Stimulated activated CD4-positive, alpha-beta T cell treated with anti-CD3 and anti-CD28 coated beads, TNF-alpha, amount 100 ng/mL, for 1 hour (primary cell): ENCODE measurements around the gene PELO.
"Not testable (repeated sequence)": the region's sequence is repeated elsewhere in the genome, so short reads cannot be mapped to it uniquely, and the experiment has no call there.

Source experiments
- DNase-seq, 3 donors: peaks; one replicate each; pipeline ENCODE4 v3.0.0-alpha.2; 2020; ENCODE audit warnings: low read depth in 3 of 3, low spot score in 1 of 3

PELO gene

GRCh38 chr5:52800394-52801213 lies 12.9 kb downstream of the PELO start:
- peak in 1 of 3 donors; percentile 19 for DNase-seq

- DNase-seq = no peak
These were observed 13.6 kb downstream of the PELO start for GRCh38 chr5:52801329-52801728.

GRCh38 chr5:52802272-52802973 lies 14.7 kb downstream of the PELO start:
- DNase-seq = no peak

- DNase-seq = no peak
These were observed 15.2 kb downstream of the PELO start for GRCh38 chr5:52802974-52803336.

- DNase-seq = no peak
These were observed 16.7 kb downstream of the PELO start for GRCh38 chr5:52804387-52804791.

- DNase-seq = no peak
These were observed 17.3 kb downstream of the PELO start for GRCh38 chr5:52804981-52805380.

GRCh38 chr5:52805615-52806014 lies 17.9 kb downstream of the PELO start:
- no peak for DNase-seq

- DNase-seq = no peak
These were observed 19.3 kb downstream of the PELO start for GRCh38 chr5:52807037-52807436.

GRCh38 chr5:52807723-52808122 lies 20.0 kb downstream of the PELO start:
- no peak for DNase-seq

GRCh38 chr5:52808316-52808901 lies 20.7 kb downstream of the PELO start:
- DNase-seq = no peak

GRCh38 chr5:52809884-52810283 lies 22.2 kb downstream of the PELO start:
- no peak for DNase-seq

GRCh38 chr5:52810426-52810825 lies 22.7 kb downstream of the PELO start:
- no peak for DNase-seq

- no peak for DNase-seq
These were observed 23.5 kb downstream of the PELO start for GRCh38 chr5:52811067-52811749.

GRCh38 chr5:52814352-52815148 lies 26.8 kb downstream of the PELO start:
- DNase-seq = no peak

GRCh38 chr5:52817818-52818217 lies 30.1 kb downstream of the PELO start:
- no peak for DNase-seq

GRCh38 chr5:52818360-52818759 lies 30.6 kb downstream of the PELO start:
- DNase-seq = no peak

GRCh38 chr5:52818807-52819206 lies 31.1 kb downstream of the PELO start:
- DNase-seq = not testable (repeated sequence)

GRCh38 chr5:52821901-52822300 lies 34.2 kb downstream of the PELO start:
- DNase-seq = no peak

- DNase-seq = no peak
These were observed 34.7 kb downstream of the PELO start for GRCh38 chr5:52822437-52822836.

- no peak for DNase-seq
These were observed 37.1 kb downstream of the PELO start for GRCh38 chr5:52824827-52825226.

GRCh38 chr5:52825826-52826225 lies 38.1 kb downstream of the PELO start:
- DNase-seq = no peak
